Activated CD4-positive, alpha-beta T cell treated with anti-CD3 and anti-CD28 coated beads, Interleukin-2, amount 10 ng/mL, durations not matched to agents 7 days and 5 days (primary cell): ENCODE measurements around the gene TTC28. TPM values are rescaled to one million over a fixed set of nuclear protein-coding genes. Genes with fewer than 3 reads are reported as not detected.
"Not testable (repeated sequence)": the region's sequence is repeated elsewhere in the genome, so short reads cannot be mapped to it uniquely, and the experiment has no call there.

Source experiments
- CTCF ChIA-PET: fragments of 350-600 bp; sonication (Branson Sonifier 250); formaldehyde crosslinking; loops from one replicate; lab custom pipeline; 2021; ENCODE audit warnings: antibody characterized with exemption; lab: Charles Lee
- POLR2A ChIA-PET: fragments of 350-600 bp; sonication (Branson Sonifier 250); formaldehyde crosslinking; loops from one replicate; lab custom pipeline; 2021; ENCODE audit warnings: antibody characterized with exemption; lab: Charles Lee
- DNase-seq: peaks from one replicate; pipeline ENCODE4 v3.0.0-alpha.2; 2020
- H3K27ac Mint-ChIP-seq: one replicate; pipeline ENCODE4 v1.8.0; 2021; ENCODE audit warnings: mild to moderate bottlenecking, moderate library complexity, mixed read lengths
- H3K27me3 Mint-ChIP-seq: one replicate; pipeline ENCODE4 v1.8.0; 2021; ENCODE audit warnings: mixed read lengths
- H3K36me3 Mint-ChIP-seq: one replicate; pipeline ENCODE4 v1.8.0; 2021; ENCODE audit warnings: low read depth, mixed read lengths
- H3K4me1 Mint-ChIP-seq: one replicate; pipeline ENCODE4 v1.8.0; 2021; ENCODE audit warnings: mixed read lengths
- H3K4me3 Mint-ChIP-seq: one replicate; pipeline ENCODE4 v1.8.0; 2021; ENCODE audit warnings: mild to moderate bottlenecking, moderate library complexity, mixed read lengths
- H3K9me3 Mint-ChIP-seq: one replicate; pipeline ENCODE4 v1.8.0; 2021; ENCODE audit warnings: mixed read lengths
- total RNA-seq, 2 experiments: library from RNA; stranded (reverse); gene quantifications; one replicate each; pipeline ENCODE4 v1.2.3, GENCODE V29; 2021

Gene TTC28
- total RNA-seq, 2 experiments from 2014 or later, result 0.74 to 1.2 TPM

DNA sequence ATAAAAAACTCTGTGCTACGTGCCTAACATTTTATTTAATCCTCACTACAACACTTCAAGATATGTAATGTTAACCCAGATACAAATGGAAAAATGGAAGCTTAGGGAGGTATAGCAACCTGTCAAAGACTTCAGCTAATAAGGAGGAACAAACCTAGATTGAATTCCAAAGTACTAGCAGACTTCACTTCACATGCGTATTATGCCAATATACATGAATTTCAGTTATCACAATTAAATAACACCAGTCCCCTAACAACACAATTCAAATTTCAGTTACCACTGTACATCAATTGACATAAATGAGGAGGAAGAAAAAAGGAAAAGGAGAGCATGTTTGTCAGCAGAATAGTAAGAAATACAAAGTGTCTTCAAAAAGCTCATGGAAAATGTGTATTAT, 60.4 kb downstream of the TTC28 start:
- no peaks in the 10 kb centered on the region for H3K36me3 Mint-ChIP-seq
- H3K4me3 Mint-ChIP-seq, result no peak overlapping the region
- ChIA-PET POLR2A (no interaction called here), CTCF (interaction anchor here (1.0 kb wide), 1 partner anchor 24 kb away, joined by 3 read pairs; no protein-coding TSS in a partner anchor)
- H3K9me3 Mint-ChIP-seq, result no peaks in the 10 kb centered on the region
- H3K4me1 Mint-ChIP-seq, result no peaks in the 10 kb centered on the region
- DNase-seq, result no peak
- H3K27ac Mint-ChIP-seq, result no peak overlapping the region
- peaks cover 59% of the 10 kb centered on the region for H3K27me3 Mint-ChIP-seq

DNA sequence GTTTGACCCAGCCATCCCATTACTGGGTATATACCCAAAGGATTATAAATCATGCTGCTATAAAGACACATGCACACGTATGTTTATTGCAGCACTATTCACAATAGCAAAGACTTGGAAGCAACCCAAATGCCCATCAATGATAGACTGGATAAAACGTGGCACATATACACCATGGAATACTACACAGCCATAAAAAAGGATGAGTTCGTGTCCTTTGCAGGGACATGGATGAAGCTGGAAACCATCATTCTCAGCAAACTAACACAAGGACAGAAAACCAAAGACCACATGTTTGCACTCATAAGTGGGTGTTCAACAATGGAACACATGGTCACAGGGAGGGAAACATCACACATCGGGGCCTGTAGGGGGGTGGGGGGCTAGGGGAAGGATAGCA, 64.2 kb downstream of the TTC28 start:
- H3K27me3 Mint-ChIP-seq, result peaks cover 67% of the 10 kb centered on the region
- H3K27ac Mint-ChIP-seq, H3K4me1 Mint-ChIP-seq, H3K9me3 Mint-ChIP-seq, H3K4me3 Mint-ChIP-seq, DNase-seq, CTCF ChIA-PET, H3K36me3 Mint-ChIP-seq, POLR2A ChIA-PET: not testable (repeated sequence)

DNA sequence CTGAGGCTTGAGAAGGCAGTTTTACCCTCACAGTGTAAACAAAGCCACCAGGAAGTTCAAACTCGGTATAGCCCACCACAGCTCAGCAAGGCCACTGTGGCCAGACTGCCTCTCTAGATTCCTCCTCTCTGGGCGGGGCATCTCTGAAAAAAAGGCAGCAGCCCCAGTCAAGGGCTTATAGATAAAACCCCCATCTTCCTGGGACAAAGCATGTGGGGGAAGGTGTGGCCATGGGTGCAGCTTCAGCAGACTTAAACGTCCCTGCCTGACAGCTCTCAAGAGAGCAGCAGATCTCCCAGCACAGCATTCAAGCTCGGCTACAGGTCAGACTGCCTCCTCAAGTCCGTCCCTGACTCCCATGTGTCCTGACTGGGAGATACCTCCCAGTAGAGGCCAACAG, 69.7 kb downstream of the TTC28 start:
- POLR2A ChIA-PET, result no interaction called here
- Mint-ChIP-seq H3K27ac (no peak overlapping the region), H3K4me3 (no peak overlapping the region), H3K4me1 (no peaks in the 10 kb centered on the region), H3K9me3 (no peaks in the 10 kb centered on the region), H3K27me3 (peaks cover 78% of the 10 kb centered on the region), H3K36me3 (no peaks in the 10 kb centered on the region)
- DNase-seq, result no peak
- CTCF ChIA-PET, result no interaction called here

DNA sequence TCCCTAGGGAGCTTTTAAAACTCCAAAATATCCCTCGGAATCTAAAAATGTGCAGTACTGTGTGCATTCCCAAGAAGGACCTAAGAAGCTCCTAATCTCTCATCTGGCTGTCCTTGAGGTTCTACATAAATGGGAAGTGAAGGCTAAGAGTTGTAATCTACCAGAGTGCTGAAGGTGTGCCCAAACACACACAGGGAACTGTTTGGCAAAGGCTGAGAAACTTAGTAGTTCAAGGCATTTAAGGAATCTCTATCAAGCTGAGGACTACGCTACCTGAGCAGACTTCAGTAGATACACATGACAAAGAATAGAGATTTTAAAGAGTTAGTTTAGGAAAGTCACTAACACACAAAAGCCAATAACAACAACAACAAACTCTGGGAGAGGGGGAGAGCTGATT, 71.1 kb downstream of the TTC28 start:
- CTCF ChIA-PET, result no interaction called here
- H3K9me3 Mint-ChIP-seq, result no peaks in the 10 kb centered on the region
- peaks cover 70% of the 10 kb centered on the region for H3K27me3 Mint-ChIP-seq
- POLR2A ChIA-PET, result no interaction called here
- H3K27ac Mint-ChIP-seq, result no peak overlapping the region
- H3K4me1 Mint-ChIP-seq, result no peaks in the 10 kb centered on the region
- no peaks in the 10 kb centered on the region for H3K36me3 Mint-ChIP-seq
- no peak overlapping the region for H3K4me3 Mint-ChIP-seq
- no peak for DNase-seq

DNA sequence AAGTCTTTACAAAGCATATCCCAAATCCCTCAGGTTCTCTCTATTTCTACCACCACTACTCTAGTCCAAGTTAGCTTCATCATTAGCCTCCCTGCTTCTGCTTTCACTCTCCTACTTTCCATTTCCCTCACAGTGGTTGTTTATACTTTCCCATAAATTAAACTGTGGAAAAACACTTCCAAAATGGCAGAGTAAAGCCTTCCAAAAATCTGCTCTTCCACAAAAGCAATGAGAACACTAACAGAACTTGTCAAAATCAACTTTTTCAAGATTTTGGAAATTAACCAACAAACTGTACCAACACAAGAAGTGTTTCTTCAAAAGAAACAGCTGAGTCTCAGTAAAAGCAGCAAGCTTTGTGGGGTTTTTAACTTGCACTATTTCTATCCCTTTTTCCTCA, 71.8 kb downstream of the TTC28 start:
- H3K4me3 Mint-ChIP-seq, result no peak overlapping the region
- H3K36me3 Mint-ChIP-seq, result no peaks in the 10 kb centered on the region
- H3K4me1 Mint-ChIP-seq, result no peaks in the 10 kb centered on the region
- H3K27ac Mint-ChIP-seq, result no peak overlapping the region
- POLR2A ChIA-PET, result no interaction called here
- DNase-seq, result no peak
- CTCF ChIA-PET, result interaction anchor here (0.5 kb wide), 1 partner anchor 172 kb away, joined by 3 read pairs; no protein-coding TSS in a partner anchor
- H3K9me3 Mint-ChIP-seq, result no peaks in the 10 kb centered on the region
- peaks cover 64% of the 10 kb centered on the region for H3K27me3 Mint-ChIP-seq

DNA sequence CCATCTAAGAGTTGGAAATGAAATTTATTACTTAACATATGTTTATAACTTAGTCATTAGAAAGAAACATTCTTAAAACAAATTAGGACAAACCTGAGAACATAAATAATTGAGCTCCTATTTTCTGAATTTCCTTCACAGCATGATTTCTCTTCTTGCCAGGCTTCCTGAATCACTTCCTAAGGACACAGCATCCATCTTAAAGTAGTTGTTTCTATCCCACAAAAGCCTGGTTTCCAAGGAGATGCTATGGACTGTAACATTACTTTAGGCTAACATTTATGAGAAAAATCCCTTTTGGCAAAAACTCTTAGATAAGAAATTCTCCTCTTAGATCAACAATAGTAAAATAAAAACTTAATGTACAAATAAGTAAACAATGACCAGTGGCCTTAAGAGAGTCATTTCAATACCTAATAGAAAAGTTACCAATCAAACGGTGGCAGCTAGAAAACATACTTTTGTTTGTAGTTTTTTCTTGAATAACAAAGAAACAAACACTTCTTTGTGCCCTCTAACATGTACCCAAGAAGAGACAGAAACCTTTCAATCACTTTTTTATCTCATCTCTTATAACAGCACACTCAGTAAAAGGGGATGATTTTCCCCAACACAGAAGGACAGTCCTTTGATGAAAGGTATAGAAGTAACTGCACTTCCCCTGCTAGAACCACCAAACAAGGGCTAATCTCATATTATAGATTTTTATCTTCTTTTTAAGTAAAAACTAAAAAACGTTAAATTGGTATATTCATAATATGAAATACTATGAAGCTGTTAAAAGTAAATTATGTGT, 74.5 kb downstream of the TTC28 start:
- H3K9me3 Mint-ChIP-seq, result no peaks in the 10 kb centered on the region
- H3K4me3 Mint-ChIP-seq, result no peak overlapping the region
- H3K36me3 Mint-ChIP-seq, result no peaks in the 10 kb centered on the region
- CTCF ChIA-PET, result no interaction called here
- H3K4me1 Mint-ChIP-seq, result no peaks in the 10 kb centered on the region
- DNase-seq, result no peak
- POLR2A ChIA-PET, result no interaction called here
- peaks cover 48% of the 10 kb centered on the region for H3K27me3 Mint-ChIP-seq
- H3K27ac Mint-ChIP-seq, result no peak overlapping the region

DNA sequence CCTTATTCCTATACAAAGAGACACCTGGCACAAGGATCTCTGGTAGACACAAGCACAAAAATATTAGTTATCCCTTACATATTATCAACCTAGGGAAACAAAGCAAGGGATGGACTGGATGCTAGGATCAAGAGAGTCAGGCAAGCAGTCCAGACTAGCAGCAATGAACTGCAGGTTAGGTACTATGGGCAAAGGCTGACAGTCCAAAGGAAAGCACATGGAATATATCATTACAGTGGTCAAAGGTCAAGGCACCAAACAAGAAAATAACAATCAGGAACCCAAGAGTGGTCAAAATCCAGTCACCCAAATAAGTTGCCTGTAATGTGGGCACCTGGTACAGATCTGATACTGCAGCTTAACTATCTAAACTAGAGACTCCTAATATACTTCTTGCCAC, 77.7 kb downstream of the TTC28 start:
- no peak for DNase-seq
- ChIA-PET POLR2A (no interaction called here), CTCF (no interaction called here)
- Mint-ChIP-seq H3K4me3 (no peak overlapping the region), H3K27me3 (peaks cover 35% of the 10 kb centered on the region), H3K36me3 (no peaks in the 10 kb centered on the region), H3K4me1 (no peaks in the 10 kb centered on the region), H3K9me3 (no peaks in the 10 kb centered on the region), H3K27ac (no peak overlapping the region)

DNA sequence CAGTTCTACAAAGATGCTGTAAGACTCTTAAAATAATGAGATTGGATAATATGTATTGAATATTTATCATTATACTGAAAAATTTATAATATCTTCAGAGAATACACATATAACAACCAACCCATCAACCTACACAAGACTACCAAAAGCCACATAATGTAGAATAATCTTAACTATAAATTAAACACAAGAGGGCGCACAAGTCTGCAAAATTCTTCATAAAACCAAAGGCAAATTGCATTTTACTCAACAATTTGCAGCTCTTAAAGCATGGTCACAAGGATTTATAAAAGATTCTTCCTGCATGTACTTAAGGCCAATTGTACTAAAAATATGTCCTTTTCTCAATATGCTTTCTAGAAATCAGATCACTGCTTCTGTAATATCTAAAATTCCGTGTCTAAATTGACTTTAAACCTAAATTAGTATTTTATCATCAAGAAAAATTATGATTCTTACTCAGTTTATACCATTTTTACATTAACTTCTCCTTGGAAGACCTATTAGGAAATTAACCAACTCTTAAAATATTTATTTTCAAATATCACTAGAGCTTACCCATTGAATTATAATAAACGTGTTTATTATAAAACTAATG, 79.0 kb downstream of the TTC28 start:
- H3K9me3 Mint-ChIP-seq, result no peaks in the 10 kb centered on the region
- peak; percentile 56 for DNase-seq
- H3K27ac Mint-ChIP-seq, result no peak overlapping the region
- ChIA-PET POLR2A (no interaction called here), CTCF (interaction anchor here (0.6 to 2.0 kb wide), 6 partner anchors 172 to 567 kb away, joined by 3 to 10 read pairs (median 4); partner anchors contain the start of gene CCDC117)
- no peak overlapping the region for H3K4me3 Mint-ChIP-seq
- no peaks in the 10 kb centered on the region for H3K4me1 Mint-ChIP-seq
- no peaks in the 10 kb centered on the region for H3K36me3 Mint-ChIP-seq
- H3K27me3 Mint-ChIP-seq, result peaks cover 33% of the 10 kb centered on the region

DNA sequence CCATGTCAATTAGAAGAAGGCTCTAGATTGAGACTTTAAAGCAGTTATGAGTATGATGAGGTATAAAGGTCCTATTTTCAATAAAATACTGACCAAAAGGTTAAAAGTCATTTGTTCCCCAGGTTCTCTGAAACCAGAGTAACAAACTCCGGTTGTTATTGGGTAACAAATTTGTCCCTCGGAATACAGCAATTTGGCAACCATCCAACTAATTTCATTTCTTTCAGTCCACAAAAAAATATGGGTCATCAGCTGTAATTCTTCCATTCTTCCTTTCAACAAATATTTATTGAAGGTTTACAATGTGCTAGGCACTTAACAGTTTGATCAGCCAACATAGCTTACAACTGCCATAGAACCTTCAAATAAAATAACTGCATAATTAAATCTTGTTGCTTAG, 79.9 kb downstream of the TTC28 start:
- H3K27ac Mint-ChIP-seq, result no peak overlapping the region

DNA sequence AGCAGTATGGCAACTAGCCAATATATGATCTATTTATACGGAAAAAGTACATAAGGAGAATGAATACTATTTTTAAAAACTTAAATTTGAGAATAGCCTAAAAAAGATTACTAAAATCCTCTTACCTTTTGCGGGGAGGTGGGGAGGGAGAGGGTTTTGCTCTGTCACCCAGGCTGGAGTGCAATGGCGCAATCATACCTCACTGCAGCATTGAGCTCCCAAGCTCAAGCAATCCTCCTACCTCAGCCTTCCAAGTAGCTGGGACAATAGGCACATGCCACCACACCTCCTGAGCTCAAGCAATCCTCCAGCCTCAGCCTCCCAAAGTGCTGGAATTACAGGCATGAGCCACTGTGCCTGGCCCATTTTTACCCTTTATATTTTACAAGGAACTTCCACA, 82.0 kb downstream of the TTC28 start:
- ChIA-PET POLR2A (no interaction called here), CTCF (no interaction called here)
- no peak for DNase-seq
- H3K4me3 Mint-ChIP-seq, result no peak overlapping the region
- H3K27me3 Mint-ChIP-seq, result peaks cover 28% of the 10 kb centered on the region
- H3K9me3 Mint-ChIP-seq, result no peaks in the 10 kb centered on the region
- H3K4me1 Mint-ChIP-seq, result no peaks in the 10 kb centered on the region
- H3K27ac Mint-ChIP-seq, result no peak overlapping the region
- no peaks in the 10 kb centered on the region for H3K36me3 Mint-ChIP-seq

More for the DNA sequence above, 79.9 kb downstream of the TTC28 start:
- no peaks in the 10 kb centered on the region for H3K36me3 Mint-ChIP-seq
- DNase-seq, result no peak
- no peaks in the 10 kb centered on the region for H3K4me1 Mint-ChIP-seq
- ChIA-PET CTCF (interaction anchor here (0.6 to 2.0 kb wide), 4 partner anchors 124 to 554 kb away, joined by 3 to 10 read pairs (median 4); no protein-coding TSS in a partner anchor), POLR2A (interaction anchor here (0.6 kb wide), 1 partner anchor 441 kb away, joined by 4 read pairs; no protein-coding TSS in a partner anchor)
- peaks cover 30% of the 10 kb centered on the region for H3K27me3 Mint-ChIP-seq
- H3K4me3 Mint-ChIP-seq, result no peak overlapping the region
- H3K9me3 Mint-ChIP-seq, result no peaks in the 10 kb centered on the region

DNA sequence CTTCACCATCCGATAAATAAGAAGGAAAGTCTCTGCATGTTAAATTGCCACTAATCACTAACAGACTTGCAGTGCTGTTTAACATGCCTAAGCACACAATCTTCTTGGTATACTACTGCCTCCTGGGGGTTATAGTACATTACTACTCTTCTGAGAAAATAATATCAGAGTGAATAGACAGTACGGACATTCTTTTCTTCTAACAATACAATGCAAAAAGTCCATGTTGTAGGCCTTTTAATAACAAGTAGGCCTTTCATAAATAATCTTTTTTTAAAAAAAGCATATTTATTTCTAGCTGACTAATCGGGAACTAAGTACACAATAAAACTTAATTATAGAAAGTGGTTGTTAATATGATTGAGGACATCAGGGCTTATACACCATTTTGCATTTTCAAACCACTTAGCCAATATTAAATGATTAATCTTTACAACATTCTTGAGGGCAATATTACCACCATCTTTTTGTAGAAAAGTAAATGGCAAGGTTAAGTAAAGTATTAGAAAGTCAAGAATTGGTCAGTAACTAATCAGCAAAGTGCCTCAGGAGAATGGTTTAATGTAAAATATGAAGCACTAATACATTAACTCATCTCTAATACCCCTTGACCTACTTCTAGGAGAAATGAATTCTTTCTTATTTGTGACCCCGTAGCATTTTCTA, 84.7 kb downstream of the TTC28 start:
- DNase-seq, result no peak
- Mint-ChIP-seq H3K4me3 (no peak overlapping the region), H3K36me3 (no peaks in the 10 kb centered on the region), H3K27me3 (peaks cover 21% of the 10 kb centered on the region), H3K27ac (no peak overlapping the region), H3K4me1 (no peaks in the 10 kb centered on the region), H3K9me3 (no peaks in the 10 kb centered on the region)
- ChIA-PET CTCF (interaction anchor here (0.8 kb wide), 1 partner anchor 576 kb away, joined by 4 read pairs; no protein-coding TSS in a partner anchor), POLR2A (no interaction called here)

DNA sequence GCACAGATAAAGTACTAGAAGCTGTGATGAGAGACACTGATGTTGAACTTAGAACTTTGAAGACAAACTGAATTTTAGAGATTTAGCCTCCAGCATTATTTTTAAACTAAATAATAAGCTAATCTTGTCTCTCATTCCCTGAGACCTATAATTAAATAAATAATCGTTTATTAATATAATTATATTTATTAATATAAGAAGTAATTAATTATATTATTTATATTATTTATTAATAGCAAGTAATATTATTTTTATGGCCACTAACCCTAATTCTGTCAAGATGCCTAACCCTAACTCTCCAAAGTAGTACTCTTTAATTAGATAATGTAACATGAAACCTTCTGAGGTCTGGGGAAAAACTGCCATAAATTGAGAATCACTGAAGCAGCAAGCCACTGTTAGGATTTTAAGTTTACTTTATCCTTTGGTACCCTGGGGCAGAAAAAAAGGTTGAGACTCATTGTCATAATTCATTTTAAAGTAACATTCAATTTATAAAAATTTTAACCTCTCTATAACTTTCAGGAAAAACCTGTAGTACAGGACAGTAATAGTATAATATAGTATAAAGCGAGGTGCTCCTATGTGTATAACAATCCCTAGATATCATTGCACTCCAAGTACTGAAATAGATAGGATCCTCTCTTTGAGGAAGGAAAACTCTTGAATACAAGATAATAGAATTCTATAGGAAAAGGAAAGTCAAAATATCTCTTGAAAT, 85.4 kb downstream of the TTC28 start:
- POLR2A ChIA-PET, result interaction anchor here (0.6 kb wide), 1 partner anchor 447 kb away, joined by 3 read pairs; no protein-coding TSS in a partner anchor
- Mint-ChIP-seq H3K4me1 (no peaks in the 10 kb centered on the region), H3K4me3 (no peak overlapping the region), H3K27me3 (peaks cover 18% of the 10 kb centered on the region), H3K36me3 (no peaks in the 10 kb centered on the region), H3K9me3 (no peaks in the 10 kb centered on the region), H3K27ac (no peak overlapping the region)
- no peak for DNase-seq
- CTCF ChIA-PET, result no interaction called here
